HG03520 (cell line): ENCODE measurements around the gene DHRS4L2.
"Not testable (repeated sequence)": the region's sequence is repeated elsewhere in the genome, so short reads cannot be mapped to it uniquely, and the experiment has no call there.

Experiments
- ATAC-seq: cut with Tn5 transposase; IDR thresholded peaks from one replicate; pipeline ENCODE4 v1.9.1; 2021; ENCODE audit warnings: mild to moderate bottlenecking, moderate library complexity; ENCODE audit not compliant: unreplicated experiment

DHRS4L2 gene

DNA sequence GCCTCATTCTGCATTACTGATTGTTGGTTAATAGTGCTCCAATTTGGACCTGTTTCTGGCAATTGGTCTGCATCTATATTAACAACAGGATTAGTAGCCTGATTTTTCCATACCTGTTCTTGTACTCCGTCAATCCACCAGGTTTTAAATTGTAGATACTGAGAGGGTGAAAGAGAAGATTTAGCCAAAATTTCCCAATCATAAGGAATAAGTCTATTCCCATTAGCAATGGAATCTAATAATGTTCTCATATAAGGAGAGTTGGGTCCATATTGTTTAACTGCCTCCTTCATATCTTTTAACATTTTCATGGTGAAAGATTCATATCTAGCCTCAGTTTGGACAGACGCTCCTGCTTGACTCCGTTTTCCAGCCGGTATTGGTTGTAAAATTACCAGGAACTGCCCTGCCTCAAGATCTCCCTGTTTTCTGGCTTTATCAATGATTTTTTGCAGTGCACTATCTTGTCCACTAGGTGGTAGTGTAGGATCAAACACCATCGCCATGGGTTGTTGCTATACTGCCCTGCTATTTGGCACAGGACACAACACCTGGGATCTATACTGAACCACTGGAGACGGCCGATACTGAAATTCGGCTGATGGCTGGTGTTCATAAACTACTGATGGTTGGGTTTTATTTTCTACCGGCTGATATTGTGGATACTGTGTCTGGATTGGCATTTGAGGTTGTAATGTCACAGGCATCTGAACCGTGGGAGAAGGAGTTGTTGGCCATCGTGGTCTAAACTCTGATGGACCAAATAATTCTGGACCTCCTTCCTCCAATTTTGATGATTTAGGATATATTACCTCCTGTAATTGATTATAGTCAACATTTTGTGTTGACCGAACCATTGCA, 25.2 kb downstream of the DHRS4L2 start:
- ATAC-seq, result peak; percentile 63

DNA sequence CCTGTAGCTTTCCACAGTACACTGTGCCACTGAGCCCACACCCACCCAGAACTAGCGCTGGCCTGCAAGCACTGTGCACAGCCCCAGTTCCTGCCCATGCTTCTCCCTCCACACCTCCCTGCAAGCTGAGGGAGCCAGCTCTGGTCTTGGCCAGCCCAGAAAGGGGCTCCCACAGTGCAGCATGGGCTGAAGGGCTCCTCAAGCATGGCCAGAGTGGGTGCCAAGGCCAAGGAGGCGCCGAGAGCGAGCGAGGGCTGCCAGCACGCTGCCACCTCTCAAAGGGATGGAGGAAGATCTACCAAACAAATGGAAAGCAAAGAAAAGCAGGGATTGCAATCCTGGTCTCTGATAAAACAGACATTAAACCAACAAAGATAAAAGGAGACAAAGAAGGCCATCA, 27.0 kb downstream of the DHRS4L2 start:
- ATAC-seq, result not testable (repeated sequence)

DNA sequence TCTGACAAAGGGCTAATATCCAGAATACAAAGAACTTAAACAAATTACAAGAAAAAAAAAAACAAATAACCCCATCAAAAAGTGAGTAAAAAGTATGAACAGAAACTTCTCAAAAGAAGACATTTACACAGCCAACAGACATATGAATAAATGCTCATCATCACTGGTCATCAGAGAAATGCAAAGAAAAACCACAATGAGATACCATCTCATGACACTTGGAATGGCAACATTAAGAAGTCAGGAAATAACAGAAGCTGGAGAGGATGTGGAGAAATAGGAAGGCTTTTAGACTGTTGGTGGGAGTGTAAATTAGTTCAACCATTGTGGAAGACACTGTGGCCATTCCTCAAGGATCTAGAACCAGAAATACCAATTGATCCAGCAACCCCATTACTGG, 30.2 kb downstream of the DHRS4L2 start:
- not testable (repeated sequence) for ATAC-seq

DNA sequence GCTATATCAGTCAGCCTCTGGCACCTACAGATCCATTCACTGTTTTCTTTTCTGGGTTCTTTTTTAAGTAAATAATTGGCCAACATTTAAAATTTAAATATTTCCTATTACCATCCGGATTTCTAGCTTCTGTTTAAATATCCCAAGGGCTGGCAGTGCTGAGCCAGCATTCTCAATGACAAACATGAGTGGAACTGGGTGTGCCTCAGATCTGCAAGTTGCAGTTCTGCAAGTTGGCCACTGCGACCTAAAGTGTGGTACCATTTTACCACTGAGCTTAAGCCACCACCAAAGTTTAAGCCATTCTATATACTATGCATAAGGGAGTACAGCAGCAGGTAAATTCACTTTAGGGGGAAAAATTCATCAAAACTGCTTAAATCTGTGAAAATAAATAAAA, 31.2 kb downstream of the DHRS4L2 start:
- ATAC-seq, result not testable (repeated sequence)

DNA sequence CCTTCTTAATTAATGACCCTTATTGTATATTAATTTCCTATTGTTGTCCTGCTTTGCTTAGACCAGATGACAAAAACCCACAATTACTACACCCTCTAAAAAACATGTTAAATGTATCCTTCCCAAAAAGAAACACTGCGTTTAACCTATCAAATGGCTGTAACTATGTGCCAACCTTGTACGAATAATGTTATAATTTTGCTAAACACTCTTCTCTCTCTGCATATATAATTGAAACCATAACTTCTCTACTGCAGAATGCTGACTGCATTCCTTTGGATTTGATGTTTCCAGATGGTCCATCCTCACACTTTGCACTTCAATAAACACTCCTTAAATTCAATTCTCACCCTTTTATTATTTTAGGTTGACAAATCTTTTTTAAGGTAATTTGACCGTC, 31.8 kb downstream of the DHRS4L2 start:
- not testable (repeated sequence) for ATAC-seq

DNA sequence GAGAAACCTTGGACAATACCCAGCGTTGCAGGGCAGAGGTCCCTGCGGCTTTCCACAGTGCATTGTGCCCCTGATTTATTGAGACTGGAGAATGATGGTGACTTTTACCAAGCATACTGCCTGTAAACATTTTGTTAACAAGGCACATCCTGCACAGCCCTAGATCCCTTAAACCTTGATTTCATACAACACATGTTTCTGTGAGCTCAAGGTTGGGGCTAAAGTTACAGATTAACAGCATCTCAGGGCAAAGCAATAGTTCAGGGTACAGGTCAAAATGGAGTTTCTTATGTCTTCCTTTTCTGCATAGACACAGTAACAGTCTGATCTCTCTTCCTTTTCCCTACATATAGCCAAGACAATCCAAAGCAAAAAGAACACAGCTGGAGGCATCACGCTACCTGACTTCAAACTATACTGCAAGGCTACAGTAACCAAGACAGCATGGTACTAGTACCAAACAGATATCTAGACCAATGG, 36.2 kb downstream of the DHRS4L2 start:
- ATAC-seq, result not testable (repeated sequence)

DNA sequence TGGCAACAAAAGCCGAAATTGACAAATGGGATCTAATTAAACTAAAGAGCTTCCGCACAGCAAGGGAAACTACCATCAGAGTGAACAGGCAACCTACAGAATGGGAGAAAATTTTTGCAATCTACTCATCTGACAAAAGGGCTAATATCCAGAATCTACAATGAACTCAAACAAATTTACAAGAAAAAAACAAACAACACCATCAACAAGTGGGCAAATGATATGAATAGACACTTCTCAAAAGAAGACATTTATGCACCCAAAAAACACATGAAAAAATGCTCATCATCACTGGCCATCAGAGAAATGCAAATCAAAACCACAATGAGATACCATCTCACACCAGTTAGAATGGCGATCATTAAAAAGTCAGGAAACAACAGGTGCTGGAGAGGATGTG, 41.0 kb downstream of the DHRS4L2 start:
- not testable (repeated sequence) for ATAC-seq

DNA sequence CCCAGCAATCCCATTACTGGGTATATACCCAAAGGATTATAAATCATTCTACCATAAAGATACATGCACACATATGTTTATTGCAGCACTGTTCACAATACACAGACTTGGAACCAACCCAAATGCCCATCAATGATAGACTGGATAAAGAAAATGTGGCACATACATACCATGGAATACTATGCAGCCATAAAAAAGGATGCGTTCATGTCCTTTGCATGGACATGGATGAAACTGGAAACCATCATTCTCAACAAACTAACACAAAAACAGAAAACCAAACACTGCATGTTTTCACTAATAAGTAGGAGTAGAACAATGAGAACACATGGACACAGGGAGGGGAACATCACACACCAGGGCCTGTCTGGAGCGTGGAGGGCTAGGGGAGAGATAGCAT, 42.6 kb downstream of the DHRS4L2 start:
- not testable (repeated sequence) for ATAC-seq

DNA sequence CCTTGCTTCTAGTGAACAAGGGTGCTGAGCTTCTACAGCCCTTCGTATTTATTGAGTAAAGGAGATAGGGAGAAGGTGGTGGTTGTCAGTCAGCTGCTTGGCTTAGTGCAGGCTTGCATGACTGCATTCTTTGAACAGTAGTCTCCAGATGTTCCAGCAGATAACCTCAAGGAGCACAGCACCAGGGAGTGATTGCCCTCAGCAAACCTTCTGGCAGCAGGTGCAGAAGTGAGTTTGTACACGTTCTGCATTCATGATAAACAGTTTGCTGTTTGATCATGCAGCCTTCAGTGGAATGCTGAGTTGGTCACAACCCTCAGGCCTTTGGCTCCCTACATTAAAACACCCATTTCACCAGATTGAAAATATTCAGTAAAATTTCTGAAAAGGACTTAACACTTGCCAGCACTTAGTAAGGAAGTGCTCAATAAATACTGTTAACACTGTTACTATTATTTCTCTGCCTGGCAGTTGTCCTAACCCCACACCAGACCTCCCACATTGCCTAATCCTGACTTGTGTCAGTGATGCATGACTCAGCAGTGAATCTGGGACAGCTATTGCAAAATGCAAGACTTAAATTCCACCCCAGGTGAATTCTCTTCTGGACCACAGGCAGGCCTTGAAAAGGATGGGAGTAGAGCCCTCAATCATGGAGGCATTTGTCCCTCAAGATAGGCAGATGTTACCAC, 44.1 kb downstream of the DHRS4L2 start:
- ATAC-seq, result no peak

DNA sequence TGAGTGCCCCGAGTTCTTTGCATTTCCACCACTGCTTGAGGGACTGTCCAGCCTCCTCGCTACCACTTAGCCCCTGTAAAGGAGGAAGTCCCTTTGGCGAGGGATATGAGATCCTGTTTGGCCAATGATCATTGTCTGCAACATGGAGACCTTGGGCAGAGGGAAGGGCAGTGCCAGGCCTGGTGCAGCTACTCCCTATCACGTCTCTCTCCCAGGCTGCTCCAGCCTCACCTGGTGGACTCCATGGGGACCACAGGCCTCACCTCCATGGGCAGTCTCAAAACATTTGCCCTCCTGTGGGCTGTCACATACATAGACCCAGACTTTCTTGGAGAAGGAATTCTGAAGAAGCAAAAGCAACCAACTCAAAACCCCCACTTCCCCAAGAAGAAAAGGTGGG, 47.0 kb downstream of the DHRS4L2 start:
- ATAC-seq, result not testable (repeated sequence)

DNA sequence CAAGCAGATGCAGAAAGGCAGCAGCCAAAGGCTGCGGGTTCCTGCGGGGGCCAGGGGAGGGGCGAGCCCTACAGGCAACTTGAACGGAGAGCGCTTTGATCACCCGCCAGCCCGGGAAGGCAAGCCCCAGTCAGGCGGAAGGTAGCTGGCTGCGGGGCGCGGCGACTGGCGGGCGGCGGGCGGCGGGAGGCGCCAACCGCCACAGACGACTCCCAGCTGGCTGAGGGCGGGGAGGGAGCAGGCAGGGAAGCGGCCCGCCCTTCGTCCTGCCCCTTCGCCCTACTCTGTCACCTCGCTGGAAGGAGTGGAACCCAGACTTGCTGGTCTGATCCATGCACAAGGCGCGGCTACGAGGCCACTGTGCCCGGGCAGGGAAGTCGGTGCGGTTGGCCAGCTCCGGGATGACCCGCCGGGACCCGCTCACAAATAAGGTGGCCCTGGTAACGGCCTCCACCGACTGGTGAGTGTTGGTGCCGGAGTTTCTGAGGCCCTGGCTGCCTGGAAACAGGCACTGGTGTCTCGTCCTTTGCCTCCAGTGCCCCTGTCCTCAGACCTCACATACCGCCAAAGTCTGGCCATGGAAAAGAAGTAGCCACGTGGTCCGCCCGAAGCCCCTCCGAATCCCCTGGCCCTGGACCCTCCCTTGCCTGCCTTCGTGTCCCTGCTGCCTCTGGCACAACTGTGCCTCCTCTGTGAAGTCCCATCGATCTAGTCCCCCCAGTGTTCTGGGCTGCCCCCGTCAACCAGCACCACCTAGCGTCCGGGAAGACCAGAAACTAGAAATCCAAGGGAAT, 47.6 kb downstream of the DHRS4L2 start:
- ATAC-seq, result peak; percentile 43

DNA sequence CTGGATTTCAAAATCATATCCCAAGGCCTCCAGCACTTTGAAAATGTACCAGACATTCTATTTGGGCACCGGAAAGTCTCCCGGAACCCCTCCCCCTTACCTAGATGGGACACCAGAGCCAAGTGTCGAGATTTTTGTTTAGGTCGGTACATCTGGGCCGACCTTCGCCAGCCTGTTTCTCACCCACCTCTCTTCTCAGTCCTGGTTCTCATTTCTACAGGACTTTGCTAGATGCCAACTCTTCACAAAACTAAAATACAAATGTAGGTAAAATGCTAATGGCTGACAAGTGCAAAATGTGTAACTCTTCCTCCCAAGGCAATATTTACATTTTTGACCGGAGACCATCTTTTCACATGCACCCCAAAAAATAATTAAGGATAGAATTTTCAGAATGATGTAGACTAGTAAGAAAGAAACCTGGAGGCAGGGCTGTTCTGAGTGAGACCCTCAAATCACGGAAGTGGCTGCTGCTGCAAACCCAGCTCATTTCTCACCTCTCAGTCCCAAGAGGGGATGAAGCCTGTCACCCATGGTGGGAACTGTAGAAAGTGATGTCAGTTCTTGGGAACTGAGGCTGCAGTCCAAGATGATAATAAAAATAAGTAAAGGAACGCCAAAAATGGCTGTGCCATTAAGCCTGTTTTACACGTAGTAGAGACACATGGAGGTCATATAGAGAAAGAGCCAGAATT, 48.4 kb downstream of the DHRS4L2 start:
- not testable (repeated sequence) for ATAC-seq

DNA sequence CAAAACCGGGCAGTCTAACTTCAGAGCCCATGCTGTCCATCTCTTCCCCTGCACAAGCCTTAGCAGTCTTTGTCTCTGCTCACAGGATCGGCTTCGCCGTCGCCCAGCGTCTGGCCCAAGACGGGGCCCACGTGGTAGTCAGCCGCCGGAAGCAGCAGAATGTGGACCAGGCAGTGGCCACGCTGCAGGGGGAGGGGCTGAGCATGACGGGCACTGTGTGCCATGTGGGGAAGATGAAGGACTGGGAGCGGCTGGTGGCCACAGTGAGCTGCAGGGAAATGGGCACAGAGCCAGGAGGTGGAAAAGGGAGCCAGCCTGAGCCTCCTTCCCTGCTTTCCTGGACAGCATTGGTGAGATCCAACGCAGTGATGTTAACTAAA, 48.9 kb downstream of the DHRS4L2 start:
- ATAC-seq, result no peak

DNA sequence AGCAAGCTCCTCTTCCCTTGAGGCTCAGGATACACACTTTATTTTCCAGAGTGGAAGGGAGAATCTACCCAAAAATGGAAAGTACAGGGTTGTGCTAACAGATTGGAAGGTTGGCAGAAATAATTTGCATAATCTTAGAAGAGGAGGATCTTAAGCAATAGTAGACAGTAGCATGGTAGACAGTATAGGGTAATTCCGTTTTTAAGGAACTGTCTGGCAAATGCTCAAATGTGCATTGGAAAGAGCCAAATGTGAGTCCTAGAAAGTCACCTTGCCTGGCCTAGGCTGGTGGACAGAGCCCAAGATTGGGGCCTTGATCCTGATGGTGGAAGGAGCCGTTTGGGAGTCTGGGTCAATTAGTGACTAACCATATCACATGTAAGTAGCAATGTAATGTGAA, 50.0 kb downstream of the DHRS4L2 start:
- ATAC-seq, result no peak

DNA sequence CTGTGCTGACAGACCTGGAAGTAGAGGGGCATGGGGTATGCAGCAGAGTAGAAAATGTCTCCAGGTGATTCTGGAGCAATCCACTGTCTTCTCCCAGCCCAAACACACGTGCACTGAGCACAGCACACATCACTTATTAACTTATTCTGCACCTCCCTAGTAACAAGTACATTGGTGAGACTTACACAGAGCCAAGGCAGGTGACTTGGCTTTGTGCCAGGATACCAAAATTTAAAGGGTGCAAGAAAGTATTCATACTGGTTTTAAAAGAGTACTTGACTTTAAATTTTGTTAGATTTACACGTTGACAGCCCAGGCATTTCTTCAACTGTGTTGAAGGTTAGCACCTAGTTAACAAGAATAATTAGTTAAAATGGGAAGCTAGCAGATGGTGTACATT, 52.0 kb downstream of the DHRS4L2 start:
- ATAC-seq, result no peak

DNA sequence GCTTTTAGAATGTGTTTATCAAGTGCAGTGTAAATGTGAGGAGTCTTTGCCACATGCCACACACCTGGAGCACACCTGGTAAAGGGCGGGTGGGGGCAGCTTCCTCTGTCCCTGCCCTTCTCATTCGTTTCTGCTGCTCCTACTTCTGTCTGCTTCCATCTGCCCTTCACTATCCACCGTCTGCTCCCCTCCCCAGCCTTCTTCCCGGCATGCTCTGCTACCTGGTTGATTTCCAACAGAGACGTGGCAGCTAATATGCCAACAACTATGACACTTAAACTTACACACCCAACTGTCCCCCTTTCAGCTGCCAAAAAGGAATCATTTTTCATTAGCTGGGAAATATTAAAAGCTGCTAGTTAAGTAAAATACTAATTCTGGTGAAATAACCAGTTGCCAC, 54.0 kb downstream of the DHRS4L2 start:
- no peak for ATAC-seq

DNA sequence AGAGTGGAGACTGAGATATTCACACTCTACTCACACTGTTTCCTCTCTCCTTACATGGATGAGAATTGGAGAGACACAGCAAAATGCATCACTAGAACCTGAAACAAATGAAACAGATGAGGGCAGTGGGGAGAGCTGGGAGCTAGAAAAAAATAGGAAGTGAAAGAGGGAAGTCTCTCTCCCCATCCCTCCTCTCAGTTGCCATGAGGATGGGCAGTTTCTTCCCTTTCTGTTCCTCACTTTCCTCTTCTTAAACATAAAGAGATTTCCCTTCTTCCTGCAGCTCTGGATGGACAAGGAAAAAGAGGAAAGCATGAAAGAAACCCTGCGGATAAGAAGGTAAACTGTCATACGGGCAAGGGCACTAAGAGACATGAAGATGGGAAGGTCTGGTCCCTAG, 60.3 kb downstream of the DHRS4L2 start:
- ATAC-seq, result not testable (repeated sequence)

DNA sequence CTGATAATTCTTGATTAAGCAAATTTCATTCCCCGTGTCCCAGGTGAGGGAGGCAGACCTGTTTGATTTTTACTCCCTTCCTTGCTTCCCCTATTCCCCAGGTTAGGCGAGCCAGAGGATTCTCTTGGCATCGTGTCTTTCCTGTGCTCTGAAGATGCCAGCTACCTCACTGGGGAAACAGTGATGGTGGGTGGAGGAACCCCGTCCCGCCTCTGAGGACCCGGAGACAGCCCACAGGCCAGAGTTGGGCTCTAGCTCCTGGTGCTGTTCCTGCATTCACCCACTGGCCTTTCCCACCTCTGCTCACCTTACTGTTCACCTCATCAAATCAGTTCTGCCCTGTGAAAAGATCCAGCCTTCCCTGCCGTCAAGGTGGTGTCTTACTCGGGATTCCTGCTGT, 62.0 kb downstream of the DHRS4L2 start:
- not testable (repeated sequence) for ATAC-seq

DNA sequence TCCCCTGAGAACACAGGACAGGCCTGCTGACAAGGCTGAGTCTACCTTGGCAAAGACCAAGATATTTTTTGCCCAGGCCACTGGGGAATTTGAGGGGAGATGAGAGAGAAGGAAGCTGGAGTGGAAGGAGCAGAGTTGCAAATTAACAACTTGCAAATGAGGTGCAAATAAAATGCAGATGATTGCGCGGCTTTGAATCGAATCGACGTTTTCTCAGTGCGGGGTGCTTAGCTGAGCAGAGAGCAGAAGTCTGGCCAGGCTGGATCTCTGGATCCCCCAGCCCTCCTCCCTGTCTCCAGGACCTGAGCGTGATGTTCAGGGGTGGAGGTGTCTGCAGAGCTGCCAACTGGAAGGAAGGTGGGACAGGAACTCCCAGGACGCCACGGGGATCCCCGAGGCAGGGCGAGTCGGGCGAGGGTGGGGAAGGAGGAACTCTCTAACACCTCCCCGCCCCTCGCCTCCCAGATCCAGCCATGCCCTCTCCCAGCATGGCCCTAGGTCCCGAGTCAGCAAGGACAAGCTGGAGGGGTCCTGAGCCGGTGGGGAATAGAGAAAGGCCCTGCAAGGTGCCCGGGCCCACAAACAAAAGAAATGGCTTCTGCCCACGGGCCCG, 62.6 kb downstream of the DHRS4L2 start:
- peak; percentile 4 for ATAC-seq
